ENCODE measurements around the gene DENND4B.

The DENND4B gene

GRCh38 chr1:153929426-153929825, 17.1 kb downstream of the DENND4B start:
- TF ChIP-seq CTCF (IDR thresholded peaks at IDR 0.05; ENCODE audit: low read depth, low read length), result no peak
- no peak for DNase-seq (ENCODE audit: extremely low read depth, low read depth)

DNA sequence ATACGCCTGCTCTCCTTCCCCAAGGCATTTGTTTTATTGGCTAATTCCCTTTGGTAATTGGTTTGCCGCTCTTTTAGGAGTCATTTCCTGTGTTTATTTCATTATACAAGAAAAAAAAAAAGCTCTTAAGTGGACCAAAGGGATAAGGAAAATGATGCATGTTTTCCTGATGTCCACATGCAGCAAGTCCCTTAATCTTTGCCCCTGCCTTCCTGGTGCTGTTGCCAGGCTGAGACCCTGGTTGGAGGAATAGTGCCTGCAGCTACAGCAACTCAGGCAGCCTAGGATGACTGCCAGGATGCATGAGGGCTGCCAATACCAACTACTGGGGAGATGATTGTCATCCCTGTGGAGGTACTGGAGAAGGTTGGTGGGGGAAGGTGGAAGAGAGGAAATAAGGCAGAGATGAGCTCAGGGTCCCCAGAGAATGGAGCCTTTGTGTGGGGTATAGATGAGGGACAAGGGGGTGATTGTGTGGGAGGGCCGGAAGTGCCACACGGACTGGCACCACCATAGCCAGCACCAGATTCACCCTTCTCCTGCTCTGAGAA, 17.7 kb downstream of the DENND4B start:
- DNase-seq (ENCODE audit: extremely low read depth, low read depth), result no peak

DNA sequence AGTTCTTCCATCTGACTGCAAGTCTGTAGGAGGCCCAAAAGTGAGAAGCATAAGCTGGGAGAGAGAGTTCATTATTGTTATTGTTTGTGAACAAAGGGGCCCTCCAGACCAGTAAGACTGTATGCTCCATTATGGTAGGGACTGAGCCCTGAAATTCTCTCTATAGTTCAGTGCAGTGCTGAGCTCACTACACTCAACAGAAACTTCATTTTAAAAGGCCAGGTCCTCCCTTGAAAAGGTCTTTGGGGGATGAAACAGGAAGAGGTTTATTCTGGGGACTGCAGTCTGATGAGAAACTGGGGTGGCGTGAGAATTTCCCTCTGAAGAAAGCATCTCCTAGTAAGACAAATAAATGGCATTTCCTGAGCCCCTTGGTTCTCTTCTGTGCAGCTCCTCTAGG, 18.3 kb downstream of the DENND4B start:
- TF ChIP-seq CTCF (IDR thresholded peaks at IDR 0.05; ENCODE audit: low read depth, low read length), result no peak
- DNase-seq (ENCODE audit: extremely low read depth, low read depth), result no peak

More for the DNA sequence above, 17.7 kb downstream of the DENND4B start:
- TF ChIP-seq CTCF (IDR thresholded peaks at IDR 0.05; ENCODE audit: low read depth, low read length), result no peak

DNA sequence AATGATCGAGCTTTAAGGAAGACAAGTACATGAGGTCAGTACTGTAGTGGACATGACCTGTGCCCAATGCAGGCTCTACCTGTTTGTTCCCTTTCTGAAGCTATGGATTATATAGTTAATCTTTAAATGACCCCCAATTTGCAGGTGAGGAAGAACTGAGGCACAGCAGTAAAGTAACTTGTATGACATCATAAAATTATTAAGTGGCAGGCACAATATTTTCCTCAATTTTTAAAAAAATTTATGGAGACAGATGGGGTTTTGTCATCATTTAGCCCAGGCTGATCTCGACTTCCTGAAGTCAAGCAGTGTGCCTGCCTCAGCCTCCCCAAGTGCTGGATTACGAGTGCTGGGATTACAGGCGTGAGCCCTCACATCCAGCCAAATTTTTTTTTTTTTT, 20.1 kb downstream of the DENND4B start:
- TF ChIP-seq CTCF (IDR thresholded peaks at IDR 0.05; ENCODE audit: low read depth, low read length), result no peak

GRCh38 chr1:153922972-153923925, 23.3 kb downstream of the DENND4B start, which contains the start of gene GATAD2B:
TSS of gene GATAD2B (minus strand) at chr1:153922972. CDS start at chr1:153828347, 94,625 bp downstream.
- TF ChIP-seq CTCF (IDR thresholded peaks at IDR 0.05; ENCODE audit: low read depth, low read length), result no peak
- DNase-seq (ENCODE audit: extremely low read depth, low read depth), result peak; percentile 100

More for the DNA sequence above, 20.1 kb downstream of the DENND4B start:
- DNase-seq (ENCODE audit: extremely low read depth, low read depth), result no peak

- DNase-seq (ENCODE audit: extremely low read depth, low read depth), result no peak
- TF ChIP-seq CTCF (IDR thresholded peaks at IDR 0.05; ENCODE audit: low read depth, low read length), result no peak; the same call in 1 of the 2 replicates
These were observed 24.2 kb downstream of the DENND4B start for GRCh38 chr1:153922076-153922971.

All from AG09319 (cell line).